Activated CD8-positive, alpha-beta memory T cell treated with anti-CD3 and anti-CD28 coated beads for 1 hour (primary cell): ENCODE measurements around the gene ZNF580.

Experiments used
- DNase-seq, 2 donors: peaks; one replicate each; pipeline ENCODE4 v3.0.0-alpha.2; 2020; ENCODE audit warnings: low read depth in 1 of 2; ENCODE audit errors: extremely low read depth in 1 of 2

Gene ZNF580

GRCh38 chr19:55675661-55676354 is 35.0 kb downstream of the ZNF580 start:
- no peak for DNase-seq

DNA sequence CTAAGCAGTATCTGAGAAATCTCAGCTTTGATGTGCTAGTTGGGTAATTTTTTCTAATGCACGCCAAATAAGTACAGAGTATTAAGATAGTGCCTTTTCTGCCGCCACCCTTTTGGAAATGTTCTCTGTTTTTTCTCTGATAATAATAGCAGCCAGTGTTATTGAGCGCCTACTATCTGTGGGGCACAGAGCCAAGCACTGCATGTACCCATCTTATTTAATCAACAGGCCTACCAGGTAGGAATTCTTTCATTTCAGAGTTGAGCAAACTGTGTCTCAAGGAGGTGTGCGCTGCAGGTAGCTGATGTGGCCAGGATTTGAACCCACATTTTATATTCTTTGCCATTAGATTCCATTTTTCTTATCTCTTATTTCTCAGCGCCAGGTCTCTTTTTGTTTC is 35.6 kb downstream of the ZNF580 start:
- DNase-seq = no peak

DNA sequence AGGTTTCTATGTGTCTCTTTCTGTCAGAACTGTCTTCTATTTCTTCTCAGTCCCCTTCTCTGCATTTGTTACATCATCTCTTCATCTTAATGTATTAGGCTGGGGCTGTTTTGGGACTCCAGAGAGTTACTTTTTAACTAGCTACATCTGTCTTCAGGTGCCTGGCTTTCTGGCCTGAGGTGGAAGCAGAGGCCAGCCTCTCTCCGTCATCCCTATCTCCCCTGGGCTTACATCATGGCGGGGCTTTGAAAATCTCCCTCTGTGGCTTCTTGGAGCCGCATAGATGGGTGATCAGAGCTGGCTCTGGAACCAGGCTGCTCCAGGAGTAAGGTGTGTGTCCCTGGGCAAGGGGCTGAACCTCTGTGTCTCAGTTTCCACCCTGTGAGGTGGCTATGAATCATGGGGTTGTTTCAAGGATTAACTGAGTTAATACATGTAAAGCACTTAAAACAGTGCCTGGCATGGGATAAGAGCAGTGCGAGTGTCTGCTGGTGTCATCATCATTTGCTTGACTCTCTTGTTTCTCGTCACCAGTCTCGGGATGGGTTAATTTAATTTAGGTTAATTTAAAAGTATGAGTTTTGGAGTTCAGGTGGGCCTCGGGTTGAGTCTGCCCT is 36.2 kb downstream of the ZNF580 start:
- DNase-seq = no peak

GRCh38 chr19:55677572-55678028 is 36.8 kb downstream of the ZNF580 start:
- DNase-seq = no peak

DNA sequence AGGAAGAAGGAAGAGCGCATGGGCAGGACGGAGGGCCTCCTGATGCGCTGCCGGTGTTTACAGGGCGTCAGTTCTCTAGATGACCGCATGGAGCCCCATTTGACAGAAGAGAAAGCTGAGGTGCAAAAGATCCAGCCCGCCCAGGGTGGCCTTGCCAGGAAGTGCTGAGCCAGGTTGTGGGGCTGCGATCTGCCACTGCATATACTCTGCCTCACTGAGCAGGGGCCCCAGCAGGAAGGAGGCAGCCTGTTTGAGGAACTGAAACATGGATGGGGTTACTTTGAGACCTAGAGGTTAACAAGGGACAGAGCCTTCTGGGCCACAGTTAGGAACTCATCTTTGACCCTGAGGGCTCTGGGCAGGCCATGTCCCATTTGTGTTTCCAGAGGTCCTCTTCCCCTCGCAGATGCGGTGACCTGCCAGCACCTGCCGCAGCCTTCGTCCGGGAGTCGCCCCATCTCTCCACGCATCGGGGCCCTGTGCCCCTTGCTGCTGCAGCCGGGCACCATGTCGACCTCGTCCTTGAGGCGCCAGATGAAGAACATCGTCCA is 37.4 kb downstream of the ZNF580 start:
- DNase-seq = no peak

DNA sequence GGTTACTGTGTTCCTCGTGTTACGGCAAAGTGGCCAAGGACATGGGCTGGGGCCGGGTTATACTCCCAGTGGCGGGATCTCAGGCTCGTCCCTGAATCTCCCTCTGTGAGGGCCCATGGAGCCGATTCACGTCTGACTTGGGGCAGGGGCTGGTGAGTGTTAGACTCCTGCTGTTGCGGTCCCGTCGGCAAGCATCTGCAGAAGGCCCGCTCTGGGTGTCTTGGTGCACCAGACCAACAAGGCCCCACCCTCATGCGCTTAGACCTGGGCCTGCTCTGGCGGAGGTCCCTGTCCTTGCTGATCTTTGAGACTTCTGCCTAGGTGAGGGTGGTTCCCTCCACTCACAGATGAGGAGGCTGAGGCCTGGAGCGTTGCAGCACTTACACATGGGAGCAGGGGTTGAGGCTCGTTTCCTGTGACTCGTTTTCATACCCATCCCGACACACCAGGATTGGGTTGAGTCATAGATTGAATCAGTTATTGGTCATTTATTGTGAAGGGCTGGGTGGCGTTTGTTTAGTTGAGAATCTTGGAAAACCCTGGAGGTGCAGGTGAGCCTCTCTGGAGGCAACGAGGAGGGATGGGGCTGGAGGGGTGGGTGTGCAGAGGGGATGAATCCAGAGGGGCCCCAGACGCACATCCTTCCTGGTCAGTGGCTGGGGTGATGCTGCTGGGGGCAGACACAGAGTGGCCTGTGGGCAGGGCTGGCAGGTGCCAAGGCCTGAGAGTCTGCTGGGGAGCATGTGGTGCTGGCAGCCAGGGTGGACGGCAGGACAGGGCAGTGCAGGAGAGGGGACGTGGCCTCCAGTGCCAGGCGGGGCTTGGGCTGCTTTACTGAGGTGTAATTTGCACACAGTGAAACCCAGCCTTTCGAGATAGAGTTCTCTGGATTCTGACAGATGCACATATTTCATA is 38.8 kb downstream of the ZNF580 start:
- DNase-seq = no peak

- no peak for DNase-seq
Measured at GRCh38 chr19:55680339-55681130, 39.7 kb downstream of the ZNF580 start.

DNA sequence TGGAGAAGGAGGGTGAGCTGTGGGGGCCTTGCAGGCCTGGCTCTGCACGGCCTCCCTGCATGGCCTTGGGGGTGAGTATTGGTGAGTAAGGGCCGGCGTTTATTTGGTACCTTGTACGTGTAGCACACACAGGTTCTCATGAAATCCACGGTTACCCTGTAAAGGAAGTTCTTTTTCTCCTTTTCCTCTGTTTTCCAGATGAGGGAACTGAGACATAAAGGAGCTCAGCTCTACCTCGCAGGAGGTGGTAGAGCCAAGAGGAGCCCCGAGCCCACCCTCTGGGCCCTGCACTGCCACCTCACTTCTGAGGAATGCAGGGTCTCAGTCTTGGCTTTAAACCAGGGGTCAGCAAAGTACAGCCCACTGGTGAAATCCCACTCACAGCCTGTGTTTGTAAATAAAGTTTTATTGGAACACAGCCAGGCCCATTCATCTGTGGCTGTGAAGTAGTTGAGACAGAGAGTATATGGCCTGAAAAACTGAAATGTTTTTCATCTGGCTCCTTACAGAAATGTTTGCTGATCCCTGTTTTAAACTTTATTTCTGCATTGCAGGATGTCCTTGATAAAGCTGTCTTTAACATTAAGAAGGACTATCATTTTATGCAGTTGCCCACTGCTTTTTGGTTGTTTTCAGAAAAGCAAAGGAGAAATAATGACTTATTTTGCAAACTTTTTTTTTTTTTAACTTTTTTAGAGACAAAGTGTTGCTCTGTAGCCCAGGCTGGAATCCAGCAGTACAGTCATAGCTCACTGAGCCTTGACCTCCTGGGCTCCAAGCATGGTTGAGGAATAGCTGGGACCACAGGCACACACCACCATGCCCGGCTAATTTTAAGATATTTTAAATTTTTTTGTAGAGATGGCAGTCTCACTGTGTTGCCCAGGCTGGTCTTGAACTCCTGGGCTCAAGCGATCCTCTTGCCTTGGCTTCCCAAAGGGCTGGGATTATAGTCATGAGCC is 40.6 kb downstream of the ZNF580 start:
- no peak for DNase-seq

GRCh38 chr19:55683449-55684261 is 42.9 kb downstream of the ZNF580 start:
- no peak for DNase-seq

DNA sequence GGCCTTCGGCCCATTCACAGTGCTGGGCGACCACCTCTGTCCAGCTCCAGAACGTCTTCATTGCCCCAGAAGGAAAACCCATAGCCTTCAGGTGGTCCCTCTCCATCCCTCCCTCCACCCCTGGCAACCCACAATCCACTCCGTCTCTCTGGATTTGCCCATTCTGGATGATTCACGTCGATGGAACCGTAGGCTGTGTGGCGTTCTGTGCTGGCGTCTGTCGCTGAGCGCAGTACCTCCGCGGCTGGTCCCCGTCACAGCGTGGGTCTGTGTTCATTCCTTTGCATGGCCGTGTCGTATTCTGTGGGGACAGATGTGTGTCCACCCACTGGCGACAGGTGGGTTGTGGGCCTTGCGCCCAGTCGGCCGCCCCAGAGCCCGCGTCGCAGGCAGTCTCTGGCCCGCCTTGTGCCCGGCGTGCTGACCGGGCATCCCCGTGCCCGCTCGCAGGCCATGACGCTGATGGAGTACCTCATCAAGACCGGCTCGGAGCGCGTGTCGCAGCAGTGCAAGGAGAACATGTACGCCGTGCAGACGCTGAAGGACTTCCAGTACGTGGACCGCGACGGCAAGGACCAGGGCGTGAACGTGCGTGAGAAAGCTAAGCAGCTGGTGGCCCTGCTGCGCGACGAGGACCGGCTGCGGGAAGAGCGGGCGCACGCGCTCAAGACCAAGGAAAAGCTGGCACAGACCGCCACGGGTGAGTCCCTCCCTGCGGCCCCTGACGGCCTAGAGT is 44.3 kb downstream of the ZNF580 start:
- no peak for DNase-seq

- DNase-seq = no peak
Measured at GRCh38 chr19:55685776-55686175, 45.0 kb downstream of the ZNF580 start.

DNA sequence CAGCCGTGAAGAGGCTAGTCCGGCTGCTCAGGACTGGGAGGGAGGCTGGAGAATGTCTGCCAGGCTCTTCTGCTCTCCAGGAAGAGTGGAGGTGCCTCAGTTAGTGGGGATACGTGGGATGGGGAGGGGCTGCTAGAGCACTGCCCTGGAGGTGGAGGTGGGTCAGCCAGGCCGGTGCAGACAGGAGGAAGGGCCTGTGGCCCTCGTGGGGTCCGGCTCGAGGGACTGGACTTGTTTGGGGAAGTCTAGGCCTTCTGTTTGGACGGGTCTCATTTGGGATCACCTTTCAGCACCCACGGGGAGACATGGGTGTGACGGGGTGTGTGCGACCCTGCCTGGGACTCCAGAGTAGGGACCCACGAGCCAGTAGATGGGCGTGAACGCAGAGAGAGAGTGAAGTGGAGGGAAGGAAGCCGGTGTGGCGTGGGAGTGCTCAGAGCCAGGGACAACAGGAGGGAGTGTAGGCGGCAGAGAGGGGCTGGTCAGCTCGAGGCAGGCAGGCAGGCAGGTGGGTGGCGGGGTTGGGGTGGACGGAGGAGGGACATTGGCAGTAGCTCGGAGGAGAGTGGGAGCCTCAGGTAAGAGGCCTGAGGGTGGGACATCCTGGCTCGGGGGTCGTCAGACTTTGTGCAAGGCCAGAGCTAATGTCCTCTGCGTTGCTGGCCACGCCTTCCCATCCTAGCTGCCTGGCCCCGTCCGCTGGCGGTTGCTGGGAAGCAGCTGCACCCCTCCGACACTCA is 45.7 kb downstream of the ZNF580 start:
- DNase-seq = no peak

DNA sequence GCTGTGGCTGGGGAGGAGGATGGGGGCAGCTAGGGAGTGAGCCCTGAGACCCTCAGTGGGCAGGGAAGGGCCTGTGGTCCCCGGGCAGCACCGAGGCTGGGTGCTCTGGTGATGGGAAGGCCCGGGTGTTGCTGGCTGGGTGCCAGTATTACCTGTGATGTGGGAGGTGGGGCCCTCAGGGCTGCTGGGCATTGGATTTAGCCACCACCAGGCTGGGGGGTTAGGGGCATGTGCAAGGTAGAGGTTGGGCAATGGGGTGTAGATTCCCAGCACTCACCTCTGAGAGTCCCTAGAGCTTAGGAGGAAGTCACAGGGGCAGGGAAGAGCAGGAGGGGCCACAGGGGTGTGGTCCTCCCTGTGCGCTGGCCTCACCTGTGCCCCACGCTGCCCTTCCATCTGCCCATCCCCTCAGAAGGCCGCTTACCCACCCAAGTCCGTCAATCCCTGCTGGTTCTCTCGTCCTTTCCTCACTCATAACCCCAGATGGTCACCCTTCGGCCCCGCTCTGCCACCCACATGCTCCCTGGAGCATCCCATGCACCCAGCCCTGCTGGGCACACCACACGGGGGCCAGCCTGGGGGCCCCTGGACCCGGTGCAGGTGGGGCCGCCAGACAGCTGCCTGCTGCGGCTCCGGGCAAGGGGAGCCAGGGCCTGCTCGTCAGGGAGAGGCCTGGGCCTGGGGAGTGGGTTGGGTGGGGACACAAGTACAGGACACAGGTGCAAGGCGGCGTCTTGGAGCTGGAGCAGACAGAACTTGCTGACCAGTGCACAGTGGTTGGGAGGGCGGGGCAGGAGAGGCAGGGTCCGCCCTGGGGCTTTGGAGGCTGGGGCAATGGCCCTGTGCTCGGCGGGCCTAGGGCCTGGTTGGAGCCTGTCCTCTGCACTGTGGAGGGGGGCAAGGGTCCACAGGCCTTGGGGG is 46.7 kb downstream of the ZNF580 start:
- no peak for DNase-seq

DNA sequence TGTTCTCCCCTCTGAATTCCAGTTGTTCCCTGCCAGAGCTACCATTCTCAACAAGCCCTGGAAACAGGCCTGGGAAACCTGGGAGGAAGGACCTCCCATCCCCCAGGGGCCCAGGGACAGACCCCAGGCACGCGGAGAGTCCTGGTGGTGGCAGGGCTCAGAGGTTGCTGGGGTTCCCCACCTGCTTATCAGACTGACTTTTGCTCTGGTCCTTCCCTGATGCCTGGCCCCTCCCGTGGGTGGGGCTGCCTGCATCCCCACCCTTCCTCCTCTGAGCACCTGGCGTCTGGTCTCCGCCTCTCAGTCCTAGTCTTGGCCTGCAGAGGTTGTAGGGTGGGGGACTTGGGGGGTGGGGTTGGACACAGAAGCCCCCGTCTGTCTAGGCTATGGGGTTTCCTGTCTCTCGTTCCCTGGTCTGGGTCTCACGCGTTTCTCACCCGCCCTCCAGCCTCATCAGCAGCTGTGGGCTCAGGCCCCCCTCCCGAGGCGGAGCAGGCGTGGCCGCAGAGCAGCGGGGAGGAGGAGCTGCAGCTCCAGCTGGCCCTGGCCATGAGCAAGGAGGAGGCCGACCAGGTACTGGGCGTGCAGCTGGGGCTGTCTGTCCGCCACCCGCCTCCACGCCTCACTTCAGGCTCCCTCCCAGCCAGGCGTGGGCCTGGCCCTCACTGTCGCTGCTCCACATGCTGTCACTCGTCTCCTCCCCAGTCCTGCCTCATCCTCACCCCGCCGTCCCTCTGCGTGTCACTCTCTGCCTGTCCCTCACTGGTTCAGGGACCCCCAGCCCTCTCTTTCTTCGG is 47.8 kb downstream of the ZNF580 start:
- no peak for DNase-seq

GRCh38 chr19:55689411-55690108 is 48.8 kb downstream of the ZNF580 start:
- no peak for DNase-seq
